Heart left ventricle (tissue), 16 donors: ENCODE results near the gene CNTRL. TPM values are rescaled to one million over a fixed set of nuclear protein-coding genes. Genes with fewer than 3 reads are reported as not detected.

Source experiments
- ATAC-seq, 4 donors: fragments of 200-7000 bp; cut with Tn5 transposase; one replicate each; pipeline ENCODE4 v1.9.1; 2020 to 2022; ENCODE audit warnings: moderate library complexity in 4 of 4, mild to moderate bottlenecking in 3 of 4, moderate number of reproducible peaks in 1 of 4
- DNase-seq, 5 donors: peaks; one replicate each; pipeline ENCODE4 v3.0.0-alpha.2; 2020
- H3K27ac ChIP-seq, 12 donors: fragments of 200-600 bp; sonication (generic) in 4 of 12; one replicate each; pipeline versions ENCODE4 v1.5.0 to v1.8.0; 2016 to 2022; ENCODE audit warnings: mild to moderate bottlenecking in 2 of 12
- H3K27me3 ChIP-seq, 9 donors: fragments of 200-600 bp; sonication (generic) in 2 of 9; one replicate each; pipeline versions ENCODE4 v1.5.1 to v1.8.0; 2016 to 2022; ENCODE audit warnings: mild to moderate bottlenecking in 3 of 9
- H3K36me3 ChIP-seq, 9 donors: fragments of 200-600 bp; sonication (generic) in 2 of 9; one replicate each; pipeline versions ENCODE4 v1.5.0 to v1.8.0; 2018 to 2022; ENCODE audit warnings: mild to moderate bottlenecking in 2 of 9
- H3K4me1 ChIP-seq, 12 donors: fragments of 200-600 bp; sonication (generic) in 4 of 12; one replicate each; pipeline versions ENCODE4 v1.5.0 to v1.8.0; 2016 to 2022; ENCODE audit warnings: mild to moderate bottlenecking in 3 of 12
- H3K4me3 ChIP-seq, 12 donors: fragments of 200-600 bp; sonication (generic) in 4 of 12; one replicate each; pipeline versions ENCODE4 v1.5.0 to v1.8.0; 2017 to 2022; ENCODE audit warnings: mild to moderate bottlenecking in 9 of 12, moderate library complexity in 4 of 12
- H3K9me3 ChIP-seq, 12 donors: fragments of 200-600 bp; sonication (generic) in 4 of 12; one replicate each; pipeline versions ENCODE4 v1.5.0 to v1.8.0; 2016 to 2022; ENCODE audit warnings: mild to moderate bottlenecking in 1 of 12
- CTCF ChIP-seq, 12 donors: fragments of 200-600 bp; sonication (generic) in 4 of 12; IDR thresholded peaks; one replicate each; pipeline versions ENCODE4 v1.5.0 to v1.8.0; 2018 to 2022; ENCODE audit warnings: antibody characterized with exemption in 12 of 12, mild to moderate bottlenecking in 5 of 12
- POLR2A ChIP-seq, 2 donors: fragments of 450-650 bp; IDR thresholded peaks; one replicate each; pipeline ENCODE4 v1.6.1; 2017; ENCODE audit warnings: antibody characterized with exemption in 2 of 2, mild to moderate bottlenecking in 2 of 2, moderate library complexity in 2 of 2
- WGBS, 4 donors: extraction: QIAGEN DNeasy Blood & Tissue Kit in 2 of 4; methylation state at CpG; one replicate each; pipeline versions ENCODE4 v1.1.5 to v1.1.7; 2013 to 2018; 5-methylcytosine and 5-hydroxymethylcytosine counted together
- intact Hi-C, 10 donors: fragments of 100-400 bp; cut with DNase I; formaldehyde crosslinking; loops; one replicate each; pipeline versions ENCODE4 v1.11.1 to v1.14.2; 2022
- polyA plus RNA-seq, 2 donors: library from polyadenylated mRNA; stranded (reverse); fragments of 200-250 nt; gene quantifications; one replicate each; pipeline ENCODE4 v1.2.3, GENCODE V29; 2013
- total RNA-seq, 9 donors: library from RNA; depleted of rRNA in 2 of 9; stranded (reverse); fragments of >200 nt in 2 of 9; fragmentation: NEBNext Ultra II Directional in 3 of 9; extraction: Animal tissue kit (Norgen Biotek cat#: 25700) in 3 of 9; gene quantifications; one replicate each; pipeline versions ENCODE4 v1.1.0 to v1.2.4, GENCODE V29; 2016 to 2023
- donor health status: ischemic (EF 13 %, LVEDD 7.1; RV severe dilation, severe dysfunction).
- donor health status: healthy with polysubstance abuse.
- donor health status: DM: no; HTN: yes; CAD: no.
- donor health status: DM: no; HTN: no; CAD: no.
- donor health status: ischemic (EF 25% LVEDD 6.9; RV normal size, moderate dysfunction).
- donor health status: ischemic (EF 25% LVEDD 5.7; RV mildly dilated, moderate dysfunction).
- donor health status: healthy.
- donor health status: DM: yes; HTN: yes; CAD: no.
- donor health status: ischemic (EF 35%, LVEDD 5.7; RV mildly dilated, moderate dysfunction).
- donor health status: nonischemic (EF 11% LVEDD 7.7; RV severe dilation, severe dysfunction).
- donor health status: DM: yes; HTN: yes; CAD: no.
- donor health status: PGD.
- donor health status: ischemic (EF 29% LVEDD 5.4; RV normal size, mild dysfunction).
- donor health status: nonischemic (EF 23%, LVEDD 6.1; RV moderate dilation, normal function).

Gene CNTRL
- total and polyA plus RNA-seq, 11 donors, result 2.5 to 11.4 (median 3.7) TPM

- peaks cover 0 to 6% (median 0%) of the 10 kb centered on the region in 12 donors for H3K4me1 ChIP-seq
- no peak overlapping the region for H3K27ac ChIP-seq
- H3K9me3 ChIP-seq, result peaks cover 0 to 8% (median 0%) of the 10 kb centered on the region in 12 donors
- intact Hi-C loops, result loop anchor here in 2 of 10 donors (10.0 kb wide), 2 partner anchors 192 to 452 kb away; partner anchors contain the start of gene PHF19 (in 1 of the 2)
- 98 to 100% (median 100%) methylated on average over 1 of the region's 1 CpG for WGBS, 4 donors
- H3K27me3 ChIP-seq, result no peaks in the 10 kb centered on the region
- TF ChIP-seq POLR2A (IDR thresholded peaks at IDR 0.05) (no peak), CTCF (IDR thresholded peaks at IDR 0.05) (no peak)
- ATAC-seq, result no peak
- peaks cover 0 to 3% (median 0%) of the 10 kb centered on the region in 9 donors for H3K36me3 ChIP-seq
- H3K4me3 ChIP-seq, result no peak overlapping the region
- no peak for DNase-seq
Observed at GRCh38 chr9:121066850-121067249, 7.9 kb upstream of the CNTRL start.

GRCh38 chr9:121067640-121068039, 7.1 kb upstream of the CNTRL start:
- ATAC-seq (no peak), DNase-seq (no peak)
- Histone ChIP-seq H3K36me3 (peaks cover 0 to 3% (median 0%) of the 10 kb centered on the region in 9 donors), H3K27me3 (no peaks in the 10 kb centered on the region), H3K4me3 (no peak overlapping the region), H3K4me1 (peaks cover 0 to 10% (median 0%) of the 10 kb centered on the region in 12 donors), H3K27ac (no peak overlapping the region), H3K9me3 (peaks cover 0 to 8% (median 0%) of the 10 kb centered on the region in 12 donors)
- intact Hi-C loops, result loop anchor here in 2 of 10 donors (10.0 kb wide), 2 partner anchors 193 to 453 kb away; partner anchors contain the start of gene PHF19 (in 1 of the 2)
- 77 to 85% (median 82%) methylated on average over 2 of the region's 2 CpGs for WGBS, 4 donors
- no peak for TF ChIP-seq POLR2A (IDR thresholded peaks at IDR 0.05)
- no peak for TF ChIP-seq CTCF (IDR thresholded peaks at IDR 0.05)

GRCh38 chr9:121069396-121069795, 5.4 kb upstream of the CNTRL start:
- WGBS, 4 donors, result 84 to 94% (median 90%) methylated on average over 1 of the region's 1 CpG
- intact Hi-C loops, result loop anchor here in 2 of 10 donors (10.0 kb wide), 2 partner anchors 195 to 455 kb away; partner anchors contain the start of gene PHF19 (in 1 of the 2)
- TF ChIP-seq CTCF (IDR thresholded peaks at IDR 0.05) (no peak), POLR2A (IDR thresholded peaks at IDR 0.05) (no peak)
- DNase-seq (no peak), ATAC-seq (no peak)
- peaks cover 0 to 3% (median 0%) of the 10 kb centered on the region in 9 donors for H3K36me3 ChIP-seq
- H3K27ac ChIP-seq, result no peak overlapping the region
- peaks cover 0 to 8% (median 0%) of the 10 kb centered on the region in 12 donors for H3K9me3 ChIP-seq
- no peaks in the 10 kb centered on the region for H3K27me3 ChIP-seq
- H3K4me1 ChIP-seq, result peaks cover 0 to 27% (median 8%) of the 10 kb centered on the region in 12 donors
- H3K4me3 ChIP-seq, result no peak overlapping the region

- ATAC-seq, result no peak
- 96 to 98% (median 96%) methylated on average over 2 of the region's 2 CpGs for WGBS, 4 donors
- intact Hi-C loops, result loop anchor here in 2 of 10 donors (5.0 kb wide), 2 partner anchors 51 to 89 kb away; no protein-coding TSS in a partner anchor
Observed at GRCh38 chr9:121071370-121071755, 3.4 kb upstream of the CNTRL start.

More at GRCh38 chr9:121071370-121071755, 3.4 kb upstream of the CNTRL start:
- Histone ChIP-seq H3K27ac (peak overlapping the region in 10 of 12 donors; percentile 16 to 92 (median 70)), H3K4me3 (peak overlapping the region in 10 of 12 donors; percentile 29 to 91 (median 48)), H3K4me1 (peaks cover 0 to 38% (median 14%) of the 10 kb centered on the region in 12 donors), H3K36me3 (no peaks in the 10 kb centered on the region), H3K27me3 (no peaks in the 10 kb centered on the region), H3K9me3 (peaks cover 0 to 8% (median 0%) of the 10 kb centered on the region in 12 donors)
- TF ChIP-seq POLR2A (IDR thresholded peaks at IDR 0.05), result no peak
- no peak for TF ChIP-seq CTCF (IDR thresholded peaks at IDR 0.05)
- no peak for DNase-seq
